GM12878 (cell line): Measurements from ENCODE around the gene SNX2. TPM values are rescaled to one million over a fixed set of nuclear protein-coding genes. Genes with fewer than 3 reads are reported as not detected.
A peak's percentile ranks its signal among the peaks of the same experiment; 100 is the strongest.

Experiments used
- CEBPZ ChIP-seq: fragments of 150-350 bp; IDR thresholded peaks from 2 replicates; pipeline ENCODE4 v1.6.1; 2016; ENCODE audit warnings: low read depth, low read length
- CHD2 ChIP-seq: IDR thresholded peaks from 2 replicates; pipeline ENCODE4 v1.6.1; 2011; ENCODE audit warnings: low read depth, low read length, improper control_type of control experiment, borderline replicate concordance
- CREM ChIP-seq: IDR thresholded peaks from 2 replicates; pipeline ENCODE4 v1.6.1; 2014; ENCODE audit warnings: antibody characterized with exemption, low read depth
- ETV6 ChIP-seq, 2 experiments: fragments of 450-650 bp in 1 of 2; IDR thresholded peaks in 1 of 2; conservative IDR thresholded peaks in 1 of 2; 2 replicates each; pipeline ENCODE4 v1.6.1; 2014; ENCODE audit warnings: antibody characterized with exemption in 1 of 2, borderline replicate concordance in 1 of 2, low read depth in 1 of 2, mild to moderate bottlenecking in 1 of 2, moderate library complexity in 1 of 2
- FOXK2 ChIP-seq: fragments of 450-650 bp; IDR thresholded peaks from 2 replicates; pipeline ENCODE4 v1.6.1; 2017; ENCODE audit warnings: mild to moderate bottlenecking, moderate library complexity
- GATAD2B ChIP-seq: fragments of 450-650 bp; conservative IDR thresholded peaks from 2 replicates; pipeline ENCODE4 v1.6.1; 2017; ENCODE audit warnings: low read depth, mild to moderate bottlenecking, moderate library complexity
- HCFC1 ChIP-seq: fragments of 150-350 bp; IDR thresholded peaks from 2 replicates; pipeline ENCODE4 v1.6.1; 2014; ENCODE audit warnings: low read length
- HDAC6 ChIP-seq: fragments of 200-600 bp; sonication (generic); IDR thresholded peaks from one replicate; pipeline ENCODE4 v1.8.0; 2017; ENCODE audit warnings: antibody characterized with exemption; ENCODE audit not compliant: unreplicated experiment
- IKZF1 ChIP-seq: fragments of 450-650 bp; conservative IDR thresholded peaks from 2 replicates; pipeline ENCODE4 v1.6.1; 2017; ENCODE audit warnings: antibody characterized with exemption, mild to moderate bottlenecking
- IRF5 ChIP-seq: fragments of 450-650 bp; IDR thresholded peaks from 2 replicates; pipeline ENCODE4 v1.6.1; 2017; ENCODE audit warnings: borderline replicate concordance
- KLF5 ChIP-seq: fragments of 450-650 bp; IDR thresholded peaks from 2 replicates; pipeline ENCODE4 v1.6.1; 2014; ENCODE audit warnings: mild to moderate bottlenecking; ENCODE audit not compliant: partially characterized antibody
- MEF2B ChIP-seq: fragments of 450-650 bp; IDR thresholded peaks from 2 replicates; pipeline ENCODE4 v1.6.1; 2018; ENCODE audit warnings: mild to moderate bottlenecking, moderate library complexity; ENCODE audit not compliant: partially characterized antibody, poor library complexity, severe bottlenecking
- MXI1 ChIP-seq: fragments of 150-350 bp; IDR thresholded peaks from 2 replicates; pipeline ENCODE4 v1.6.1; 2011; ENCODE audit warnings: low read depth, mild to moderate bottlenecking, inconsistent platforms, low read length, improper control_type of control experiment
- NFXL1 ChIP-seq: fragments of 450-650 bp; IDR thresholded peaks from 2 replicates; pipeline ENCODE4 v1.6.1; 2017; ENCODE audit warnings: antibody characterized with exemption, mild to moderate bottlenecking, borderline replicate concordance
- NFYA ChIP-seq: IDR thresholded peaks from 2 replicates; pipeline ENCODE4 v1.6.1; 2011; ENCODE audit warnings: low read depth, mild to moderate bottlenecking, low read length, improper control_type of control experiment, borderline replicate concordance
- NKRF ChIP-seq: fragments of 450-650 bp; conservative IDR thresholded peaks from 2 replicates; pipeline ENCODE4 v1.6.1; 2017; ENCODE audit warnings: mild to moderate bottlenecking, moderate library complexity
- POLR2A ChIP-seq: IDR thresholded peaks from 2 replicates; pipeline ENCODE4 v1.6.1; 2011; ENCODE audit warnings: low read depth, mild to moderate bottlenecking, low read length
- RB1 ChIP-seq: fragments of 450-650 bp; formaldehyde crosslinking; IDR thresholded peaks from 2 replicates; pipeline ENCODE4 v1.6.1; 2017; ENCODE audit warnings: mild to moderate bottlenecking, borderline replicate concordance
- RBBP5 ChIP-seq: fragments of 200-600 bp; sonication (generic); conservative IDR thresholded peaks from 2 replicates; pipeline ENCODE4 v1.6.1; 2016
- RCOR1 ChIP-seq: conservative IDR thresholded peaks from 2 replicates; pipeline ENCODE4 v1.6.1; 2012; ENCODE audit warnings: low read depth, low read length, improper control_type of control experiment
- SIX5 ChIP-seq: IDR thresholded peaks from 2 replicates; pipeline ENCODE4 v1.6.1; 2011; ENCODE audit warnings: mild to moderate bottlenecking, low read depth, low read length, moderate library complexity; ENCODE audit not compliant: severe bottlenecking
- SMAD1 ChIP-seq: fragments of 450-650 bp; IDR thresholded peaks from 2 replicates; pipeline ENCODE4 v1.6.1; 2018; ENCODE audit warnings: mild to moderate bottlenecking, low read depth; ENCODE audit not compliant: partially characterized antibody
- USF2 ChIP-seq: IDR thresholded peaks from 2 replicates; pipeline ENCODE4 v1.6.1; 2011; ENCODE audit warnings: low read depth, low read length, improper control_type of control experiment, borderline replicate concordance
- WRNIP1 ChIP-seq: IDR thresholded peaks from 2 replicates; pipeline ENCODE4 v1.6.1; 2011; ENCODE audit warnings: low read depth, low read length, improper control_type of control experiment, borderline replicate concordance
- ZBED1 ChIP-seq: IDR thresholded peaks from 2 replicates; pipeline ENCODE4 v1.6.1; 2016; ENCODE audit warnings: borderline replicate concordance
- ZNF24 ChIP-seq: fragments of 450-650 bp; IDR thresholded peaks from 2 replicates; pipeline ENCODE4 v1.6.1; 2017; ENCODE audit warnings: antibody characterized with exemption, mild to moderate bottlenecking
- polyA plus RNA-seq, 11 experiments: library from polyadenylated mRNA; depleted of rRNA in 4 of 11; unstranded in 6 of 11; stranded (reverse) in 5 of 11; fragments of >200 nt; fragmentation: Nextera tagmentation in 4 of 11; fragmentation: Illumina TruSeq in 1 of 11; extraction: Ambion mirVana in 4 of 11; extraction: Trizol in 1 of 11; gene quantifications; 1 replicate in 1 of 11; 2 replicates in 10 of 11; pipeline versions ENCODE4 v1.2.1 to v1.2.3, GENCODE V29; 2011 to 2016; ENCODE audit warnings: inconsistent platforms in 2 of 11, missing spikeins in 2 of 11, low read depth in 1 of 11
- total RNA-seq, 4 experiments: library from RNA; depleted of rRNA in 3 of 4; stranded (reverse); fragments of >200 nt in 3 of 4; fragmentation: Illumina TruSeq in 1 of 4; extraction: Trizol in 1 of 4; gene quantifications; 2 replicates each; pipeline versions ENCODE4 v1.2.1 to v1.2.3, GENCODE V29; 2013 to 2021

SNX2 gene
- total and polyA plus RNA-seq, 10 of the 15 experiments (the other 5 are each of a cell fraction or from before 2014, with no cell fraction given): 46.3 to 84.3 (median 63.0) TPM

- TF ChIP-seq CEBPZ (no peak), NFXL1 (no peak), ETV6 (conservative IDR thresholded peaks at IDR 0.05 in 1 of 2, IDR thresholded peaks at IDR 0.05 in 1 of 2; ENCODE audit: borderline replicate concordance in 1 of 2, low read depth in 1 of 2) (peak in 1 of 2 experiments; percentile 73; a peak in 1 of 4 replicates), ZNF24 (peak; percentile 54; the same call in 1 of the 2 replicates), HCFC1 (no peak), IKZF1 (peak; percentile 52), NFYA (no peak), RBBP5 (no peak), CHD2 (no peak), RCOR1 (no peak), ZBED1 (peak; percentile 66; the same call in 1 of the 2 replicates), RB1 (no peak), MEF2B (peak; percentile 50), USF2 (no peak), SMAD1 (no peak), HDAC6 (no peak), KLF5 (no peak), NKRF (no peak), WRNIP1 (no peak), GATAD2B (no peak), MXI1 (no peak), SIX5 (no peak), FOXK2 (no peak), CREM (peak; percentile 68), POLR2A (no peak), IRF5 (no peak)
Measured at GRCh38 chr5:122727112-122727541, 47.8 kb upstream of the SNX2 start (continued).
